OCI-LY1 (cell line): ENCODE data around the gene PSENEN.

Experiments
- CTCF ChIP-seq: fragments of 200-600 bp; sonication (generic), shearing (Covaris generic); IDR thresholded peaks from 2 replicates; pipeline ENCODE4 v1.5.1; 2017; ENCODE audit warnings: mild to moderate bottlenecking, antibody characterized with exemption, low read length, moderate library complexity, mixed read lengths
- EZH2 ChIP-seq: fragments of 200-600 bp; sonication (generic), shearing (Covaris generic); IDR thresholded peaks from 2 replicates; pipeline ENCODE4 v1.8.0; 2017; ENCODE audit warnings: borderline replicate concordance, mixed run types, mild to moderate bottlenecking, antibody characterized with exemption, low read length, moderate library complexity, mixed read lengths

GRCh38 chr19:35789978-35790944 lies 44.8 kb downstream of the PSENEN start:
- TF ChIP-seq CTCF (no peak), EZH2 (no peak)
